HAP-1 (cell line): ENCODE measurements around the gene HSPB6.
"Not testable (repeated sequence)": the region's sequence is repeated elsewhere in the genome, so short reads cannot be mapped to it uniquely, and the experiment has no call there.

Source experiments
- DNase-seq, 2 experiments: peaks; one replicate each; pipeline ENCODE4 v3.0.0-alpha.2; 2016 to 2020; ENCODE audit warnings: low spot score in 2 of 2
- H3K27me3 ChIP-seq: fragments of 250-450 bp; sonication (Bioruptor Pico); 2 replicates; pipeline ENCODE4 v1.5.1; 2020; ENCODE audit warnings: low read depth, mild to moderate bottlenecking, moderate library complexity
- H3K36me3 ChIP-seq: fragments of 250-450 bp; sonication (Bioruptor Pico); replicated peaks from 2 replicates; pipeline ENCODE4 v1.5.1; 2020; ENCODE audit warnings: mild to moderate bottlenecking
- H3K4me1 ChIP-seq: fragments of 250-450 bp; sonication (Bioruptor Pico); 2 replicates; pipeline ENCODE4 v1.5.1; 2020; ENCODE audit warnings: mild to moderate bottlenecking
- H3K4me3 ChIP-seq: fragments of 250-450 bp; sonication (Bioruptor Pico); 2 replicates; pipeline ENCODE4 v1.5.1; 2020; ENCODE audit warnings: mild to moderate bottlenecking, moderate library complexity
- H3K9me3 ChIP-seq: fragments of 250-450 bp; sonication (Bioruptor Pico); 2 replicates; pipeline ENCODE4 v1.5.1; 2020; ENCODE audit warnings: mild to moderate bottlenecking, moderate library complexity
- in situ Hi-C: fragments of 300-500 bp; cut with MboI; formaldehyde crosslinking; loops from 3 replicates; pipeline ENCODE4 v1.14.3; 2020; ENCODE audit warnings: low sequenced_read_pairs, inconsistent platforms, mixed read lengths

The HSPB6 gene

GRCh38 chr19:35731353-35731752 lies 25.5 kb downstream of the HSPB6 start:
- Histone ChIP-seq H3K27me3 (no peaks in the 10 kb centered on the region), H3K9me3 (no peaks in the 10 kb centered on the region), H3K36me3 (peaks cover 95% of the 10 kb centered on the region), H3K4me1 (no peaks in the 10 kb centered on the region), H3K4me3 (no peak overlapping the region)
- in situ Hi-C loops, result no loop called here
- no peak for DNase-seq

GRCh38 chr19:35730326-35730725 lies 26.5 kb downstream of the HSPB6 start:
- no peaks in the 10 kb centered on the region for H3K27me3 ChIP-seq
- no peaks in the 10 kb centered on the region for H3K9me3 ChIP-seq
- no peak overlapping the region for H3K4me3 ChIP-seq
- H3K36me3 ChIP-seq, result peaks cover 95% of the 10 kb centered on the region
- DNase-seq, result no peak
- in situ Hi-C loops, result no loop called here
- no peaks in the 10 kb centered on the region for H3K4me1 ChIP-seq

- DNase-seq, result no peak
- H3K36me3 ChIP-seq, result peaks cover 96% of the 10 kb centered on the region
- H3K4me3 ChIP-seq, result no peak overlapping the region
- in situ Hi-C loops, result no loop called here
- no peaks in the 10 kb centered on the region for H3K9me3 ChIP-seq
- no peaks in the 10 kb centered on the region for H3K27me3 ChIP-seq
- no peaks in the 10 kb centered on the region for H3K4me1 ChIP-seq
Measured at GRCh38 chr19:35729763-35730162, 27.1 kb downstream of the HSPB6 start.

- H3K4me3 ChIP-seq, result no peak overlapping the region
- no peaks in the 10 kb centered on the region for H3K9me3 ChIP-seq
- H3K36me3 ChIP-seq, result peaks cover 96% of the 10 kb centered on the region
- in situ Hi-C loops, result no loop called here
- DNase-seq, result no peak
- H3K27me3 ChIP-seq, result no peaks in the 10 kb centered on the region
- H3K4me1 ChIP-seq, result no peaks in the 10 kb centered on the region
Measured at GRCh38 chr19:35729021-35729420, 27.8 kb downstream of the HSPB6 start.

- in situ Hi-C loops, result no loop called here
- no peaks in the 10 kb centered on the region for H3K4me1 ChIP-seq
- no peaks in the 10 kb centered on the region for H3K27me3 ChIP-seq
- peaks cover 97% of the 10 kb centered on the region for H3K36me3 ChIP-seq
- DNase-seq, result no peak
- no peak overlapping the region for H3K4me3 ChIP-seq
- H3K9me3 ChIP-seq, result no peaks in the 10 kb centered on the region
Measured at GRCh38 chr19:35727956-35728706, 28.7 kb downstream of the HSPB6 start.

GRCh38 chr19:35727053-35727955 lies 29.5 kb downstream of the HSPB6 start:
- no peaks in the 10 kb centered on the region for H3K9me3 ChIP-seq
- in situ Hi-C loops, result no loop called here
- peaks cover 99% of the 10 kb centered on the region for H3K36me3 ChIP-seq
- no peak for DNase-seq
- H3K27me3 ChIP-seq, result no peaks in the 10 kb centered on the region
- H3K4me3 ChIP-seq, result no peak overlapping the region
- H3K4me1 ChIP-seq, result no peaks in the 10 kb centered on the region

- Histone ChIP-seq H3K36me3 (peaks cover 95% of the 10 kb centered on the region), H3K4me1 (no peaks in the 10 kb centered on the region), H3K27me3 (no peaks in the 10 kb centered on the region), H3K4me3 (no peak overlapping the region), H3K9me3 (no peaks in the 10 kb centered on the region)
- in situ Hi-C loops, result no loop called here
- DNase-seq, result no peak
Measured at GRCh38 chr19:35725216-35725861, 31.5 kb downstream of the HSPB6 start.

- H3K9me3 ChIP-seq, result no peaks in the 10 kb centered on the region
- H3K27me3 ChIP-seq, result no peaks in the 10 kb centered on the region
- H3K4me3 ChIP-seq, result no peak overlapping the region
- DNase-seq, result no peak
- H3K36me3 ChIP-seq, result peaks cover 87% of the 10 kb centered on the region
- H3K4me1 ChIP-seq, result no peaks in the 10 kb centered on the region
- in situ Hi-C loops, result no loop called here
Measured at GRCh38 chr19:35724560-35724959, 32.3 kb downstream of the HSPB6 start.

- H3K9me3 ChIP-seq, H3K4me1 ChIP-seq, H3K27me3 ChIP-seq, DNase-seq, H3K4me3 ChIP-seq, in situ Hi-C loops: not testable (repeated sequence)
- peaks cover 83% of the 10 kb centered on the region for H3K36me3 ChIP-seq
Measured at GRCh38 chr19:35724132-35724531, 32.7 kb downstream of the HSPB6 start.

GRCh38 chr19:35723671-35724070 lies 33.2 kb downstream of the HSPB6 start:
- Histone ChIP-seq H3K9me3 (no peaks in the 10 kb centered on the region), H3K4me3 (no peak overlapping the region), H3K36me3 (peaks cover 78% of the 10 kb centered on the region), H3K4me1 (no peaks in the 10 kb centered on the region), H3K27me3 (no peaks in the 10 kb centered on the region)
- in situ Hi-C loops, result no loop called here
- DNase-seq, result no peak

GRCh38 chr19:35722897-35723296 lies 33.9 kb downstream of the HSPB6 start:
- no peak for DNase-seq
- no peaks in the 10 kb centered on the region for H3K4me1 ChIP-seq
- H3K4me3 ChIP-seq, result no peak overlapping the region
- no peaks in the 10 kb centered on the region for H3K9me3 ChIP-seq
- peaks cover 70% of the 10 kb centered on the region for H3K36me3 ChIP-seq
- in situ Hi-C loops, result no loop called here
- H3K27me3 ChIP-seq, result no peaks in the 10 kb centered on the region

- in situ Hi-C loops, result no loop called here
- Histone ChIP-seq H3K4me1 (no peaks in the 10 kb centered on the region), H3K4me3 (no peak overlapping the region), H3K9me3 (no peaks in the 10 kb centered on the region), H3K36me3 (peaks cover 66% of the 10 kb centered on the region), H3K27me3 (no peaks in the 10 kb centered on the region)
- DNase-seq, result no peak
Measured at GRCh38 chr19:35722461-35722860, 34.4 kb downstream of the HSPB6 start.

- H3K36me3 ChIP-seq, result peaks cover 55% of the 10 kb centered on the region
- no peak for DNase-seq
- in situ Hi-C loops, result no loop called here
- H3K27me3 ChIP-seq, result no peaks in the 10 kb centered on the region
- H3K4me3 ChIP-seq, result no peak overlapping the region
- H3K9me3 ChIP-seq, result no peaks in the 10 kb centered on the region
- peaks cover 2% of the 10 kb centered on the region; the same call in 1 of the 2 replicates for H3K4me1 ChIP-seq
Measured at GRCh38 chr19:35721374-35721773, 35.5 kb downstream of the HSPB6 start.

GRCh38 chr19:35720648-35721047 lies 36.2 kb downstream of the HSPB6 start:
- in situ Hi-C loops, result no loop called here
- Histone ChIP-seq H3K9me3 (no peaks in the 10 kb centered on the region), H3K36me3 (peaks cover 48% of the 10 kb centered on the region), H3K4me1 (peaks cover 7% of the 10 kb centered on the region), H3K4me3 (no peak overlapping the region), H3K27me3 (no peaks in the 10 kb centered on the region)
- no peak for DNase-seq
